OCI-LY7 (cell line): ENCODE results near the gene SAMD13.

Experiments used
- CTCF ChIP-seq: fragments of 200-600 bp; sonication (generic); conservative IDR thresholded peaks from 2 replicates; pipeline ENCODE4 v1.5.1; 2014; ENCODE audit warnings: mild to moderate bottlenecking, antibody characterized with exemption, low read length, moderate library complexity, mixed read lengths
- EZH2phosphoT487 ChIP-seq: fragments of 200-600 bp; sonication (generic); IDR thresholded peaks from 2 replicates; pipeline ENCODE4 v1.6.1; 2018; ENCODE audit warnings: low read depth, borderline replicate concordance, mild to moderate bottlenecking, mixed run types, antibody characterized with exemption, low read length, moderate library complexity, mixed read lengths

- TF ChIP-seq CTCF (no peak), EZH2phosphoT487 (no peak)
These were observed 60.3 kb downstream of the SAMD13 start for GRCh38 chr1:84361796-84362195.
